ENCODE results near the gene TPSAB1. TPM values are rescaled to one million over a fixed set of nuclear protein-coding genes. Genes with fewer than 3 reads are reported as not detected.

TPSAB1 gene
- total and polyA plus RNA-seq, 10 donors, result 0.26 to 17.9 (median 1.1) TPM; not detected in 1

DNA sequence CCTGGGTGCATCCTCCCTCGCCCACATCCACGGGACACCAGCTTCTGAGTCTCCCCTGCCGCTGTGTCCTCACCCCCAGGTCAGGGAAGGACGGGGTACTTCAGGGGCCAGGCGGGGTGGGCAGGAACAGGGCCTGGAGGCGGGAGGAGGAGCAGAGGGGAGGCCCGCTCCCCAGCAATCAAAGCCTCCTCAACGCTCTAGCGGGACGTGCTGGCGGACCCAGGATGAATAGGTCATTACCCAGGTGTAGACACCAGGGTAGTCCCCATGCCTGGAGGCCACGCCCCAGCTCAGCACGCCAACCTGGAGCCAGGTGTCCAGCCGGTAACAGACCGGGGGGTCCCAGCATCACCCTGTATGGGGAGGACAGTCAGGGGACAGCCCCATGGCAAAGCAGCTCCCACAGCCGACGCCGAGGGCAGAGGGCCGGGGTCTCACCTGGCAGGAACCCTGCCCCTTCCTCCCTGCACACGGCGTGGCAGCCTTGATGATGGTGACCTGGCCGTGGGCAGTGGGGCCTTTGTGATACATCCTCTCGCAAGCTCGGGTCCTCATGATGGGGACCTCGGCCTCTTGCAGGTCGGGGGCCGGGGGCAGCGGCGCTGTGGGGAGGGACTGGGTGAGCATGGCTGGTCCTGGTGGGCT is 39.6 kb downstream of the TPSAB1 start:
- Histone ChIP-seq H3K36me3 (no peaks in the 10 kb centered on the region), H3K27me3 (replicated peaks in 1 of 7) (peaks cover 0 to 77% (median 31%) of the 10 kb centered on the region in 7 donors)

DNA sequence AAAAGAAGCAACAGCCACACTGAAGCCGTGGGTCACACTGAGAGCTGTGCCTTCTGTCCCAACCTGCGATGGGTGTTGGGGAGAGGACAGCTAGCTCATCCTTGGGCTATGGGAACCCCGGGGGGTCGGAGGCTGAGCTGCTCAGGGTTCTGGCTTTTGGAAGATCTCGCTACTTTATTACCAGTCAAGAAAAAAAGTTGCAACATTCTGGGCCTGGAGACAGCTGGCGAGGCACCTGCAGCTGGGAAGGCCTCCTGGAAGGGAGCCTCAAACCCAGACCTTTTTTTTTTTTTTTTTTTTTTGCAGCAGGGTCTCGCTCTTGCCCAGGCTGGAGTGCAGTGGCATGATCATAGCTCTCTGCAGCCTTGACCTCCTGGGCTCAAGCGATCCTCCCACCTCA is 40.3 kb downstream of the TPSAB1 start:
- no peak overlapping the region for H3K4me3 ChIP-seq
- WGBS, 5 donors, result 74 to 88% (median 76%) methylated on average over 8 of the region's 8 CpGs
- no peaks in the 10 kb centered on the region for H3K9me3 ChIP-seq
- no peaks in the 10 kb centered on the region for H3K36me3 ChIP-seq
- H3K27me3 ChIP-seq (replicated peaks in 1 of 7), result peaks cover 0 to 79% (median 30%) of the 10 kb centered on the region in 7 donors
- H3K4me1 ChIP-seq, result peaks cover 0 to 34% (median 5%) of the 10 kb centered on the region in 6 donors
- H3K27ac ChIP-seq, result no peak overlapping the region
- TF ChIP-seq, protein P1, sequence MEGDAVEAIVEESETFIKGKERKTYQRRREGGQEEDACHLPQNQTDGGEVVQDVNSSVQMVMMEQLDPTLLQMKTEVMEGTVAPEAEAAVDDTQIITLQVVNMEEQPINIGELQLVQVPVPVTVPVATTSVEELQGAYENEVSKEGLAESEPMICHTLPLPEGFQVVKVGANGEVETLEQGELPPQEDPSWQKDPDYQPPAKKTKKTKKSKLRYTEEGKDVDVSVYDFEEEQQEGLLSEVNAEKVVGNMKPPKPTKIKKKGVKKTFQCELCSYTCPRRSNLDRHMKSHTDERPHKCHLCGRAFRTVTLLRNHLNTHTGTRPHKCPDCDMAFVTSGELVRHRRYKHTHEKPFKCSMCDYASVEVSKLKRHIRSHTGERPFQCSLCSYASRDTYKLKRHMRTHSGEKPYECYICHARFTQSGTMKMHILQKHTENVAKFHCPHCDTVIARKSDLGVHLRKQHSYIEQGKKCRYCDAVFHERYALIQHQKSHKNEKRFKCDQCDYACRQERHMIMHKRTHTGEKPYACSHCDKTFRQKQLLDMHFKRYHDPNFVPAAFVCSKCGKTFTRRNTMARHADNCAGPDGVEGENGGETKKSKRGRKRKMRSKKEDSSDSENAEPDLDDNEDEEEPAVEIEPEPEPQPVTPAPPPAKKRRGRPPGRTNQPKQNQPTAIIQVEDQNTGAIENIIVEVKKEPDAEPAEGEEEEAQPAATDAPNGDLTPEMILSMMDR (IDR thresholded peaks at IDR 0.05 in 8 of 11, conservative IDR thresholded peaks at IDR 0.05 in 3 of 11), result no peak
- no peak for TF ChIP-seq POLR2A (IDR thresholded peaks at IDR 0.05)
- no peak for TF ChIP-seq POLR2AphosphoS5 (IDR thresholded peaks at IDR 0.05)
- intact Hi-C loops (cut with DNase I; ENCODE audit: low total_unique reads), result no loop called here
- DNase-seq, result no peak

More for the DNA sequence above, 39.6 kb downstream of the TPSAB1 start:
- Histone ChIP-seq H3K4me1 (peaks cover 0 to 34% (median 5%) of the 10 kb centered on the region in 6 donors), H3K27ac (no peak overlapping the region), H3K9me3 (no peaks in the 10 kb centered on the region), H3K4me3 (no peak overlapping the region)
- no peak for DNase-seq
- TF ChIP-seq, protein P1 (IDR thresholded peaks at IDR 0.05 in 8 of 11, conservative IDR thresholded peaks at IDR 0.05 in 3 of 11), result no peak
- no peak for TF ChIP-seq POLR2A (IDR thresholded peaks at IDR 0.05)
- TF ChIP-seq POLR2AphosphoS5 (IDR thresholded peaks at IDR 0.05), result no peak
- WGBS, 5 donors, result 73 to 92% (median 82%) methylated on average over 19 to 29 of the region's 29 CpGs
- intact Hi-C loops (cut with DNase I; ENCODE audit: low total_unique reads), result no loop called here

DNA sequence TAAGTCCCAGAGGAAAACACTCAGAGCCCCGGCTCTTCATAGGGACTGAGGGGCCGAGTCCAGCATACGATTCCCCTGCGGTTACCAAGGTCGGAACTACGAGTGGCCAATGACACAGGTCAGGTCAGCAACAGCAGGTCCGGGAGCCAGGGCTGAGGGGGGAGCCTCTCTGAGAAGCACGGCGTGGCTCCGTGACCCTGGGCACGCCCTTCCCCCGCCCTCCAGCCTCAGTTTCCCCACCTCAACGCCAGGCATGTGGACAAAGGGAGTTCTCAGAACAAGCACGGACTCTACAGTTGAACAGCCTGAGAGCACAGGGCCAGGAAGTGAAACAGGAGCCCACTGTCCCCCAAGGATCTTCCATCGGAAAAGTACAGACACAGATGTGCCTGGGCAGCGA is 41.0 kb downstream of the TPSAB1 start:
- Histone ChIP-seq H3K36me3 (no peaks in the 10 kb centered on the region), H3K4me1 (peaks cover 0 to 34% (median 5%) of the 10 kb centered on the region in 6 donors), H3K9me3 (no peaks in the 10 kb centered on the region), H3K27me3 (replicated peaks in 1 of 7) (peaks cover 0 to 79% (median 30%) of the 10 kb centered on the region in 7 donors), H3K27ac (no peak overlapping the region), H3K4me3 (no peak overlapping the region)
- intact Hi-C loops (cut with DNase I; ENCODE audit: low total_unique reads), result no loop called here
- 79 to 85% (median 81%) methylated on average over 11 to 16 of the region's 16 CpGs for WGBS, 5 donors
- TF ChIP-seq, protein P1 (IDR thresholded peaks at IDR 0.05 in 8 of 11, conservative IDR thresholded peaks at IDR 0.05 in 3 of 11), result no peak
- TF ChIP-seq POLR2A (IDR thresholded peaks at IDR 0.05) (no peak), POLR2AphosphoS5 (IDR thresholded peaks at IDR 0.05) (no peak)
- DNase-seq, result no peak

DNA sequence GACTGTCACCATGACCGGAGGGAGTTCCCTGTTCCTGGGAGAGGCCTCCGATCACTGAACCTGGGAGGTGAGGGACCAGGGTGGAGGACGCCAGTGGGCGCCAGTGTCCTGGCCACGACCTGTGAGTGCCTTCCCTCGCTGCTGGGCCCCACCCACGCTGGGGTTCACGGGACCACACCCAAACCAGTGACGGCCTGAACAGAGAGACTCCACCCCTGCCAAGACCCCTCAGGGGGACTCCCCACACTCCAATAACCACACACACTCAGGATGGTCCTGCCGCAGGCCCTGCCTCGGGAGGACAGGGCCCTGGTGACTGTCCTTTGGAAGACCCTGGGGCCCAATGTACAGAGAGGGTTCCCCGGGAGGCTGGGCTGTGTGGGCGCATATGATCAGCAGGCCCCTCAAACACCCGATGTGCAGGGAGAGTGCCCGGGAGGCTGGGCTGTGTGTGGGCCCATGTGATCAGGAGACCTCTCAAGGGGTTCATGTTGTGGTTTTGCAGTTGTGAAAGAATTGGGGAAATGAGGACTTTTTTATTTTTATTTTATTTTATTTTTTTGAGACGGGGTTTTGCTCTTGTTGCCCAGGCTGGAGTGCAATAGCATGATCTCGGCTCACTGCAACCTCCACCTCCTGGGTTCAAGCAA is 41.9 kb downstream of the TPSAB1 start:
- H3K4me1 ChIP-seq, result peaks cover 0 to 34% (median 5%) of the 10 kb centered on the region in 6 donors
- H3K27me3 ChIP-seq (replicated peaks in 1 of 7), result peaks cover 0 to 79% (median 33%) of the 10 kb centered on the region in 7 donors
- TF ChIP-seq POLR2AphosphoS5 (IDR thresholded peaks at IDR 0.05), result no peak
- TF ChIP-seq, protein P1 (IDR thresholded peaks at IDR 0.05 in 8 of 11, conservative IDR thresholded peaks at IDR 0.05 in 3 of 11), result no peak
- no peak for TF ChIP-seq POLR2A (IDR thresholded peaks at IDR 0.05)
- no peak for DNase-seq
- intact Hi-C loops (cut with DNase I; ENCODE audit: low total_unique reads), result no loop called here
- no peak overlapping the region for H3K4me3 ChIP-seq
- H3K9me3 ChIP-seq, result no peaks in the 10 kb centered on the region
- H3K36me3 ChIP-seq, result no peaks in the 10 kb centered on the region
- WGBS, 5 donors, result 59 to 69% (median 62%) methylated on average over 15 to 17 of the region's 17 CpGs
- H3K27ac ChIP-seq, result no peak overlapping the region

Measured in spleen (tissue), 11 donors.